DMS 273 treated with DMSO at 0.1 percent for 48 hours (cell line): ENCODE measurements around the gene MAP1LC3B.
"Not testable (repeated sequence)": the region's sequence is repeated elsewhere in the genome, so short reads cannot be mapped to it uniquely, and the experiment has no call there.

ENCODE experiments used
- DNase-seq: peaks from one replicate; lab custom pipeline; 2025; lab: John Stamatoyannopoulos, UW

MAP1LC3B gene

GRCh38 chr16:87380881-87381280, 11.3 kb upstream of the MAP1LC3B start:
- DNase-seq = no peak

DNA sequence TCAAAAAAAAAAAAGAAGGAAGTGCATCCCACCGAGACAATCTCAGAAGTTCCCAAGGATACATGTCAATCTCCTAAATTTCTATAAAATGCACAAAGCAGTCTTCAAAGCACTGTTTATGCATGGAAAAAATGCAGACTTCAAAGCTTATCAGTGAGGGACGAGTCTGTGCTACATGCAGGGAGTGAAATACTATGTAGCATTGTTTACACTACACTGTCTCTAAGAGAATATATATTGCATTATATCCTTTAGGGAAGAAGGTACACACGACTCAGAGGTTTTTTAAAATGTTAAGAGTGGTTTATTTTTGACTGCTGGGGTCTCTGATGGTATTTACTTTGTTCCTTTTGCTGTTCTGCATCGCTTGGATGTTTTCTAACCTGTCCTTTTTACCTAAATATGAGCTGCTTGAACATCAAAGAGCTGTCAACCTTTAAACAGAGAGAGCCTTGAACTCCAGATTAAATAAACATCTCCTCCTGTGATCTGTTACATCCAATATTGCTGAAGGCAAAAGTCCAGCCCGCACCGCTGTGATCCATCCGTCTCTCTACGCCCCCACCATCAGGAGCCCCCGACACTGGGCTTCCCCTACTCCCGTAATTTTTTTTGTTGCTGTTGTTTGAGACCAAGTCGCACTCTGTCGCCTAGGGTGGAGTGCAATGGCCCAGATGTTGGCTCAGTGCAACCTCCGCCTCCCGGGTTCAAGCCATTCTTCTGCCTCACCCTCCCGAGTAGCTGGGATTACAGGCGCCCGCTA, 9.9 kb upstream of the MAP1LC3B start:
- no peak for DNase-seq

GRCh38 chr16:87383505-87384161, 8.5 kb upstream of the MAP1LC3B start, which contains the start of gene FBXO31:
Gene FBXO31 (minus strand): TSS chr16:87383776. CDS start chr16:87383744, 32 bp downstream.
- peak; percentile 79 for DNase-seq

- DNase-seq = peak; percentile 58
Measured at GRCh38 chr16:87384162-87384874, 7.8 kb upstream of the MAP1LC3B start.

DNA sequence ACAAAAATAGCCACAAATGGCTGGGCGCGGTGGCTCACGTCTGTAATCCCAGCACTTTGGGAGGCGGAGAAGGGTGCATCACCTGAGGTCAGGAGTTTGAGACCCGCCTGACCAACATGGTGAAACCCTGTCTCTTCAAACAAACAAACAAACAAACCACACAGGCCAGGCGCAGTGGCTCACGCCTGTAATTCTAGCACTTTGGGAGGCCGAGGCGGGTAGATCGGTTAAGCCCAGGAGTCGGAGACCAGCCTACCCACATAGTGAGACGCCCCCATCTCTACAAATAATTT, 7.3 kb upstream of the MAP1LC3B start:
- DNase-seq = not testable (repeated sequence)

DNA sequence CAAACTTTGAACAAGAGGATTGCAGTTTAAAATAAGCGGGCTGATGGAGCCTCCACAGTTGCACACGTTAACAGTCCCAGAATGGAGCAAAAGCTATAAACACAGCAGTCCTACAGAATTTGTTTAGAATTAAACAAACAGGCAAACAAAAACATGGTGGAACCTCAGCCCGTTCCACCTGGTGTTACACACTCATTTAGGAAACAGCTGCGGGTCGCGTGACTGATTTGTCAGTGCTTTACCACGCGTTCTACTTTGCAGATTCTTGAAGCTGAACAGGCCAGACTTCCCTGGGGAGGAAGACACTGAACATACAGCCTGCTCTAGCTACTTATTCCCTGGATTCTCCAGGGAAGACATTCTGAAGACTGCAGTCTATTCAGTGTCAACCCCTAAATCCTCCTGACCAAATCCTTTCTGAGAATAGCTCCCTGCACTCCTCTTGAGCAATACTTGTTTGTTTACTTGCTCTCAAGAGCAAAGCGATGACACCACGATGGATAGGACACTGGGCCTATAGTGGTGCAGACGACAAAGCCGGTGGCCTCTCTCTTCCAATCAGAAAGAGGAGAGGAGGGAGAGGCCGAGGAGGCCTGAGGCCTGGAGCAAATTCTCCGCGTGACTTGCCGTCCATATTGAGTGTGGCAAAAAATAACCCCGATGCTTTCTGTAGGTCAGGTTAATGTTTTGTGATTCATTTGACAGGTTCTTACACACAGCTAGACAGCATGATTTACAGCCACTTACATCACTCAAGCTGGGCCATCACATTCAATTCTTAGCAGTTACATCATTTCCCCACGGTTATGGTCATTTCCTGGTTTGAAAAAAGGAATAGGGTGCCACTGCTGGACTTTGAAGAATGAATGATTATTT, 4.0 kb upstream of the MAP1LC3B start:
- DNase-seq = peak; percentile 95

- no peak for DNase-seq
Measured at GRCh38 chr16:87388818-87389134, 3.4 kb upstream of the MAP1LC3B start.

DNA sequence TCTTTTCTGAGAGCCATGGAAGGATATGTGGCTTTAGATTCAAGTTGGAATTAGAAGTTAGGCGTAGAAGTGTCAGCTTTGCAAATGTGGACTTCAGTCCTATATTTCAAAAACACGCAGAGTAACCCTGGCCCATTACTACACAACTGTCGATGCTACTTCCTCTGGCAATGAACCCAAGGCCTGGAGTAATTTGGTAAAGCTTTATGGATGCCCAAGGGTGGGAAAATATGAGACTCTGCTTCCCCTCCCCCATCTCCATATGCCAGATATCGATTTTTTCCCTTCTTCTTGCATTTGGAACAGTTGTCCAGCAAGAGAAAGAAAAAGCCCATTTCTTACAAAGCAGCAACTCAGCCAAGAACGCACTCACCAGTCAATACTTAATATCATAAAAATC, 2.9 kb upstream of the MAP1LC3B start:
- peak; percentile 38 for DNase-seq

- not testable (repeated sequence) for DNase-seq
Measured at GRCh38 chr16:87389914-87390313, 2.2 kb upstream of the MAP1LC3B start.

DNA sequence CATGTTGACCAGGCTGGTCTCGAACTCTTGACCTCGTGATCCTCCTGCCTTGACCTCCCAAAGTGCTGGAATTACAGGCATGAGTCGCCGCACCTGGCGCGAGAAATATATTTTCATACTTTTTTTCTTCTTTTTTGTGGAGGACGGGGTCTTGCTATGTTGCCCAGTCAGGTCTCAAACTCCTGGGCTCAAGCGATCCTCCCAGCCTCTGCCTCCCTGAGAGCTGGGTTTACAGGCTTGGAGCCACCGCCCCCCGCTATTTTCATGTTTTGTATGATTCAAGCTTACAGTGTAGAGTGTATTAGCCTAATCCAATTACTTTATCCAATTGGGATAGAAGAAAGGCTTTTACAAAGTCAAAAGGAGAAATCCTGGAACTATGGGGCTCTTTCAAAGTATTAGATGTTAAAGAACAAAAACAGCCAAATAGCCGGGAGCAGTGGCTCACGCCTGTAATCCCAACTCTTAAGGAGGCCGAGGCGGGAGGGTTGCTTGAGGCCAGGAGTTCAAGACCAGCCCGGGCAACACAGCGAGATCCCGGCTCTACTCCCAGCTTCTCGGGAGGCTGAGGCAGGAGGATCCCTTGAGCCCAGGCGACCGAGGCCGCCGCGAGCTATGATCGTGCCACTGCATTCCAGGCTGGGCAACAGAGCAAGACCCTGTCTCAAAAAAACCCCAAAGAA, 1.4 kb upstream of the MAP1LC3B start:
- DNase-seq = no peak

DNA sequence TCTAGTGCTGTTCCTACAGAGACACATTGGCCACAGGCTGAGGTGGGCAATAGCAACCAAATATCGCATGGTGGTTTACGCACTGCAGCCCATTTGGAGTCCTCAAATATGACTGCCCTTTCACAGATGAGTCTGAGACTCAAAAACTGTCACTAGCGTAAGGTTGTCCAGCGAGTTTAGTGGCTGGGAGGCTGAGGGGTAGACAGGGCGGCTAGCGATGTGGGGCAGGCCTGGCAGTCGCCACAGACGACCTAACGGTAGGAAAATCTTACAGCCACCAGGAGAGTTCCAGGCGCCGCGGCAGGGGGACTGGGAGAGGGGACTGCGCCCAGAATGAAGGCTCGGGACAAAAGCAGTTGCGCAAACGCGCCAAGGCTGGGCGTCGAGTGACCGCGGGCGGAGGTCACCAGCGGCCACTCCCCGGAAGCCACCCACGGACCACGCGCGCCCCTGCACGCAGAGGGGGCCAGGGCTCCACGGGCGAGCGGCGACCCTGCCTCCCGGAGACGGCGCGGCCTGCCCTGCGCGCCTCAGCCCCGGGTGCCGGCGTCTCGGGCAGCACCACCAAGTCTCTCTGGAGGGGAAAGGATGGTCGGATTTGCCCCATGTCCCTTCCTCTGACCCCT, 699 bp upstream of the MAP1LC3B start:
- DNase-seq = no peak

GRCh38 chr16:87392821-87393679, 914 bp downstream of the MAP1LC3B start:
- DNase-seq = no peak

GRCh38 chr16:87393680-87394055, 1.5 kb downstream of the MAP1LC3B start:
- no peak for DNase-seq

DNA sequence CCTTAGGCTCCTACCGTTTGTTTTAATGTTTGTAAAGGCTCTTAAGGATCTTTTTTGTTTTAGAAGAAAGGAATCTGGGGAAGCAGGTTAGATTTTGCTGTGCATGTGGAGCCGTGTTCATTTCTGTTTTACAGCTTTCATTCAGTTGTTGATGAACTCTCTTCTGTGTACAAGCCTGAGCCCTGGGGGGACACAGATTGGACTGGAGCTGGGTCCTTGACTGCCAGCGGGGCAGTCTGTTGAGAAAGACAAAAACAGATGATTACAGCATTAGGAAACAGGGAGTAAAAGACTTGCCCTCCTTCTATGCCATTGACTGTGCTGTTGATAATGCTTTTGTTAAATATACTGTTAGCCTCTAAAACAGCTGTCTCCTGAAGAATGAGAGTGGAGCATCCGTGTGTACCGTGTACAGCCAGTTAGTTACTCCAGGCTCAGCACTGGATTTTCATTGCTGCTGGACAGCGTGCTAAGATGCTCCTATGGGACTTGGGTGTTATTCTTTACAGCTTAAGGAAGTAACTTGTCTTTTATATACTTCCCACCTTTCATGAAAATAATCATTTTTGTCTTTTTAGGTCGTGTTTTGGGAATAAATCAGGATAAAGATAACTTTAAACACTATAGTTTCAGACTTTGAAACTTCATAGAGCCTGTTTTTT, 3.2 kb downstream of the MAP1LC3B start:
- DNase-seq = no peak

- DNase-seq = no peak
Measured at GRCh38 chr16:87404764-87405625, 12.9 kb downstream of the MAP1LC3B start.

DNA sequence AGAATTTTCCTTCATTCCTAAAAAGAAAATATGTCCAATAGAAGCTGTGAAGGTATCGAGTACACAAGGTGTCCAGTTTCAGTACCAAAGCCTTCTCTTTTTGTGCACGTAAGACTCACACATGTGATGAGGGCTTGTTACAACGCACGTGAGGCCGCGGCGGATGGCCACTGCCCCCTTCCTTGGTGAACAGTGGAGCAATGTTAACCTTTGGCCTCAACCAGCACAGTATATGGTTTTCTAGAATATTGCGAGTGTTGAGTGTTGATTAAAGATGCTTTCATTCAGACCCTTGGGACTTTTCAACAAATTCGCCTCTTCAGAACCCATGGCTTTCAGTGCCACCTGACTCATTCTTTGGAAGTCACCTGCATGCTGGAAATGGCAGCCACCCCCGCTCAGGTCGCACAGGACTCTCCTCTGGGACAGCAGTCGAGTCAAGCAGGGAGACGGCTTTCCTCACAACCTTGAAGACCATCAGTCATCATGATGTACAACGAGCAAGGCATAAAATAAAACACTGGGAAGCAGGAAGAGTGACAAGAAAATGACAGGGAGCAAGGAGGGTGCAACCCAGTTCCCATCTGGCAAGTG, 14.5 kb downstream of the MAP1LC3B start:
- DNase-seq = no peak

- DNase-seq = no peak
Measured at GRCh38 chr16:87407511-87408112, 15.5 kb downstream of the MAP1LC3B start.

DNA sequence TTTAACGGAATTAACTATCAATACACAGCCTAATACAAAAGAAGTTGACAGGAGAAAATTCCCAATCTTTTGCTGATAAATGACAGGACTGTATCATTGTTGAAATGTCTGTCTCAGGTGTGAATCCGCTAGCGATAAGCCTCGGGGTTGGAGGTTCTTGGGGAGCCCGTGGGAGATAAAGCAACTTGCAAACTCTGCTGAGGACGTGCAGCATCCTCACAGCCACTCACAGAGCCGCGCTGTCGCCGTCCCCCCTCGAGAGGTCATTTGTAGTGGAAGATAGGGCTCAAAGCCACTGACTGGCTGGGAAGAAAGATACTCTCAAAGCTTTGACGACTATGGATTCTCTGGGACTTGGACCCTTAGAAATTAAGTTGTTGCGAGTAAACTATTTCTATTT, 17.0 kb downstream of the MAP1LC3B start:
- DNase-seq = no peak
